Esophagus squamous epithelium (tissue), 5 donors: ENCODE data around the gene COL4A2. TPM values are rescaled to one million over a fixed set of nuclear protein-coding genes. Genes with fewer than 3 reads are reported as not detected.

Source experiments
- DNase-seq: peaks from one replicate; lab custom pipeline; 2025; lab: John Stamatoyannopoulos, UW
- H3K27ac ChIP-seq, 4 donors: fragments of 200-600 bp; sonication (generic); one replicate each; pipeline ENCODE4 v1.5.1; 2016 to 2019; ENCODE audit warnings: mild to moderate bottlenecking in 1 of 4
- H3K27me3 ChIP-seq, 4 donors: fragments of 200-600 bp; sonication (generic); 1 replicate in 3 of 4; 2 replicates in 1 of 4; pipeline versions ENCODE4 v1.5.1 to v1.6.0; 2017 to 2021; ENCODE audit warnings: antibody characterized with exemption in 1 of 4
- H3K36me3 ChIP-seq, 3 donors: fragments of 200-600 bp; sonication (generic); one replicate each; pipeline ENCODE4 v1.5.1; 2016 to 2019
- H3K4me1 ChIP-seq, 3 donors: fragments of 200-600 bp; sonication (generic); one replicate each; pipeline ENCODE4 v1.5.1; 2017 to 2019
- H3K4me3 ChIP-seq, 4 donors: fragments of 200-600 bp; sonication (generic); 1 replicate in 3 of 4; 2 replicates in 1 of 4; pipeline ENCODE4 v1.5.1; 2016 to 2019; ENCODE audit warnings: mild to moderate bottlenecking in 2 of 4, moderate library complexity in 1 of 4
- H3K9me3 ChIP-seq, 3 donors: fragments of 200-600 bp; sonication (generic); one replicate each; pipeline ENCODE4 v1.5.1; 2016 to 2019
- CTCF ChIP-seq, 6 experiments: fragments of 450-650 bp in 4 of 6; fragments of 200-600 bp in 2 of 6; sonication (generic) in 2 of 6; IDR thresholded peaks; one replicate each; pipeline ENCODE4 v1.5.1; 2016 to 2019; ENCODE audit warnings: antibody characterized with exemption in 6 of 6, mild to moderate bottlenecking in 4 of 6, moderate library complexity in 4 of 6
- POLR2A ChIP-seq, 4 donors: fragments of 450-650 bp; IDR thresholded peaks; one replicate each; pipeline ENCODE4 v1.6.1; 2017; ENCODE audit warnings: antibody characterized with exemption in 4 of 4, mild to moderate bottlenecking in 4 of 4, moderate library complexity in 3 of 4
- WGBS, 2 donors: methylation state at CpG; one replicate each; pipeline ENCODE4 v1.1.5; 2018; 5-methylcytosine and 5-hydroxymethylcytosine counted together
- intact Hi-C: fragments of 100-400 bp; cut with DNase I; formaldehyde crosslinking; loops from one replicate; pipeline ENCODE4 v1.15.0; 2022
- total RNA-seq, 4 donors: library from RNA; depleted of rRNA; stranded (reverse); fragments of >200 nt; gene quantifications; one replicate each; pipeline ENCODE4 v1.1.0, GENCODE V29; 2016
- donor health status: DM: yes; HTN: yes; CAD: no.

Gene COL4A2
- total RNA-seq, 4 donors from 2014 or later = 11.9 to 102 (median 43.5) TPM

GRCh38 chr13:110511509-110512181 is 204.6 kb downstream of the COL4A2 start:
- intact Hi-C loops = no loop called here
- WGBS, 2 donors = 94 to 96% methylated on average over 12 to 18 of the region's 31 CpGs
- peaks cover 10 to 30% (median 14%) of the 10 kb centered on the region in 3 donors for H3K4me1 ChIP-seq
- no peaks in the 10 kb centered on the region for H3K27me3 ChIP-seq
- TF ChIP-seq POLR2A (IDR thresholded peaks at IDR 0.05) = no peak
- no peak for TF ChIP-seq CTCF (IDR thresholded peaks at IDR 0.05)
- H3K36me3 ChIP-seq = peaks cover 0 to 36% (median 0%) of the 10 kb centered on the region in 3 donors
- H3K27ac ChIP-seq = no peak overlapping the region
- no peak for DNase-seq
- no peaks in the 10 kb centered on the region for H3K9me3 ChIP-seq
- H3K4me3 ChIP-seq = no peak overlapping the region

DNA sequence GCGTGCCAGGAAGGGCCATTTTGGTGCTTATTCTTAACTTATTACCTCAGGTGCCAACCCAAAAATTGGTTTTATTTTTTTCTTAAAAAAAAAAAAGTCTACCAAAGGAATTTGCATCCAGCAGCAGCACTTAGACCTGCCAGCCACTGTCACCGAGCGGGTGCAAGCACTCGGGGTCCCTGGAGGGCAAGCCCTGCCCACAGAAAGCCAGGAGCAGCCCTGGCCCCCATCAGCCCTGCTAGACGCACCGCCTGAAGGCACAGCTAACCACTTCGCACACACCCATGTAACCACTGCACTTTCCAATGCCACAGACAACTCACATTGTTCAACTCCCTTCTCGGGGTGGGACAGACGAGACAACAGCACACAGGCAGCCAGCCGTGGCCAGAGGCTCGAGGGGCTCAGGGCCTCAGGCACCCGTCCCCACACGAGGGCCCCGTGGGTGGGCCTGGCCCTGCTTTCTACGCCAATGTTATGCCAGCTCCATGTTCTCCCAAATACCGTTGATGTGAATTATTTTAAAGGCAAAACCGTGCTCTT is 205.2 kb downstream of the COL4A2 start:
- intact Hi-C loops = no loop called here
- no peaks in the 10 kb centered on the region for H3K27me3 ChIP-seq
- 81 to 91% methylated on average over 11 to 16 of the region's 17 CpGs for WGBS, 2 donors
- no peaks in the 10 kb centered on the region for H3K9me3 ChIP-seq
- peaks cover 8 to 24% (median 10%) of the 10 kb centered on the region in 3 donors for H3K4me1 ChIP-seq
- DNase-seq = no peak
- TF ChIP-seq POLR2A (IDR thresholded peaks at IDR 0.05) = no peak
- TF ChIP-seq CTCF (IDR thresholded peaks at IDR 0.05) = no peak
- H3K4me3 ChIP-seq = no peak overlapping the region
- H3K27ac ChIP-seq = no peak overlapping the region
- H3K36me3 ChIP-seq = peaks cover 0 to 34% (median 0%) of the 10 kb centered on the region in 3 donors

- WGBS, 2 donors = 60 to 79% methylated on average over 8 to 12 of the region's 12 CpGs
- no peak overlapping the region for H3K27ac ChIP-seq
- H3K27me3 ChIP-seq = no peaks in the 10 kb centered on the region
- peaks cover 0 to 17% (median 0%) of the 10 kb centered on the region in 3 donors for H3K4me1 ChIP-seq
- no peak overlapping the region for H3K4me3 ChIP-seq
- H3K36me3 ChIP-seq = peaks cover 0 to 16% (median 0%) of the 10 kb centered on the region in 3 donors
- intact Hi-C loops = no loop called here
- no peaks in the 10 kb centered on the region for H3K9me3 ChIP-seq
- DNase-seq = no peak
- TF ChIP-seq POLR2A (IDR thresholded peaks at IDR 0.05) (no peak), CTCF (IDR thresholded peaks at IDR 0.05) (no peak)
Measured at GRCh38 chr13:110516500-110516899, 209.4 kb downstream of the COL4A2 start.

- 47 to 48% methylated on average over 4 to 7 of the region's 7 CpGs for WGBS, 2 donors
- DNase-seq = no peak
- H3K36me3 ChIP-seq = peaks cover 0 to 4% (median 0%) of the 10 kb centered on the region in 3 donors
- intact Hi-C loops = no loop called here
- no peaks in the 10 kb centered on the region for H3K27me3 ChIP-seq
- H3K4me1 ChIP-seq = peaks cover 0 to 20% (median 0%) of the 10 kb centered on the region in 3 donors
- no peaks in the 10 kb centered on the region for H3K9me3 ChIP-seq
- TF ChIP-seq CTCF (IDR thresholded peaks at IDR 0.05) (no peak), POLR2A (IDR thresholded peaks at IDR 0.05) (no peak)
- no peak overlapping the region for H3K4me3 ChIP-seq
- no peak overlapping the region for H3K27ac ChIP-seq
Measured at GRCh38 chr13:110517505-110518225, 210.6 kb downstream of the COL4A2 start.

DNA sequence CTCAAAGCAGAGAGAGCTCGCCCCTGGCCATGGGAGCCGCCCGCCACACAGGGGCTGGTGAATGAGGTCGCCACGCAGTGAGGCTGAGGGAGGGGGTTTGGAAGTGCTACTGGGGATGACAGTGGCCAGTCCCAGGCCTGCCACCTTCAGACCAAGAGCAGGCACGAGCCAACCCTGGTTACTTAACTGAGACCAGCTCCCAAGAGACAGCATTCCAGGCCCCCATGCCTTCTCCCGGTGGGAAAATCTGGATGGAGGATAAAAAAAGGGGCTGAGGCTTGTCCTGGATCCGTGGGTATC is 211.1 kb downstream of the COL4A2 start:
- intact Hi-C loops = no loop called here
- no peak overlapping the region for H3K4me3 ChIP-seq
- H3K4me1 ChIP-seq = peaks cover 0 to 20% (median 0%) of the 10 kb centered on the region in 3 donors
- no peak overlapping the region for H3K27ac ChIP-seq
- no peaks in the 10 kb centered on the region for H3K36me3 ChIP-seq
- no peaks in the 10 kb centered on the region for H3K27me3 ChIP-seq
- H3K9me3 ChIP-seq = no peaks in the 10 kb centered on the region
- 60% methylated on average over 1 of the region's 8 CpGs; no CpG with 5 or more reads in 1 of the 2 donors for WGBS, 2 donors
- no peak for TF ChIP-seq CTCF (IDR thresholded peaks at IDR 0.05)
- no peak for TF ChIP-seq POLR2A (IDR thresholded peaks at IDR 0.05)
- DNase-seq = no peak
